Measurements from ENCODE around the gene TRAF6. TPM values are rescaled to one million over a fixed set of nuclear protein-coding genes. Genes with fewer than 3 reads are reported as not detected.
"Not testable (repeated sequence)": the region's sequence is repeated elsewhere in the genome, so short reads cannot be mapped to it uniquely, and the experiment has no call there.

The TRAF6 gene
- total and polyA plus RNA-seq, 2 donors (not counting 3 experiments of a cell fraction or from before 2014, with no cell fraction given): 6.0 to 14.2 TPM

- no peak for FAIRE-seq
- Histone ChIP-seq H3K4me2 (ENCODE audit: insufficient read depth, low read length) (no peak overlapping the region), H3K9ac (replicated peaks; ENCODE audit: extremely low read depth, insufficient read depth, low read length) (no peak overlapping the region), H3K36me3 (ENCODE audit: control insufficient read depth in 2 of 2, extremely low read depth in 1 of 2, insufficient read depth in 2 of 2, low read length in 2 of 2) (peaks cover 14 to 17% of the 10 kb centered on the region in 2 experiments), H3K4me1 (ENCODE audit: control insufficient read depth, extremely low read depth, insufficient read depth, low read length) (peaks cover 19% of the 10 kb centered on the region), H2AFZ (ENCODE audit: low read depth, low read length) (no peak overlapping the region), H4K20me1 (replicated peaks; ENCODE audit: control insufficient read depth, extremely low read depth, insufficient read depth, low read length) (no peaks in the 10 kb centered on the region), H3K9me3 (replicated peaks; ENCODE audit: control insufficient read depth, insufficient read depth, low read length) (no peaks in the 10 kb centered on the region), H3K27me3 (ENCODE audit: control insufficient read depth in 2 of 2, insufficient read depth in 2 of 2, low read length in 2 of 2) (no peaks in the 10 kb centered on the region), H3K4me3 (replicated peaks in 1 of 3; ENCODE audit: insufficient read depth in 1 of 3, low read depth in 1 of 3, low read length in 3 of 3) (no peak overlapping the region), H3K27ac (ENCODE audit: insufficient read depth, low read depth, low read length) (no peak overlapping the region), H3K9me1 (replicated peaks; ENCODE audit: control insufficient read depth, extremely low read depth, insufficient read depth, low read length) (peaks cover 2% of the 10 kb centered on the region), H3K79me2 (ENCODE audit: control insufficient read depth, insufficient read depth, low read length) (peaks cover 10% of the 10 kb centered on the region)
- TF ChIP-seq CTCF (IDR thresholded peaks at IDR 0.05; ENCODE audit: extremely low read depth in 1 of 2, insufficient read depth in 1 of 2, low read depth in 1 of 2, low read length in 2 of 2) (no peak), MAX (IDR thresholded peaks at IDR 0.05; ENCODE audit: insufficient read depth, insufficient read length) (no peak)
- POLR2A ChIA-PET: no interaction called here
- no peak for DNase-seq (ENCODE audit: low read depth, low spot score)
- intact Hi-C loops (cut with micrococcal nuclease): loop anchor here (1.0 kb wide), 1 partner anchor 42 kb away; no protein-coding TSS in a partner anchor
- CTCF ChIA-PET: interaction anchor here (1.5 kb wide), 1 partner anchor 8 kb away, joined by 12 read pairs; no protein-coding TSS in a partner anchor
- dilution Hi-C loops (cut with MboI; ENCODE audit: extremely low pct_ligation_motif_present, low sequenced_read_pairs): no loop called here
- no TSS peak for BruUV-seq (replicated peaks)
Observed at GRCh38 chr11:36485298-36486002, 24.6 kb downstream of the TRAF6 start.

- dilution Hi-C loops (cut with MboI; ENCODE audit: extremely low pct_ligation_motif_present, low sequenced_read_pairs); H4K20me1 ChIP-seq (replicated peaks; ENCODE audit: control insufficient read depth, extremely low read depth, insufficient read depth, low read length); DNase-seq (ENCODE audit: low read depth, low spot score); H3K79me2 ChIP-seq (ENCODE audit: control insufficient read depth, insufficient read depth, low read length); H3K36me3 ChIP-seq (ENCODE audit: control insufficient read depth in 2 of 2, extremely low read depth in 1 of 2, insufficient read depth in 2 of 2, low read length in 2 of 2); FAIRE-seq; H3K9me1 ChIP-seq (replicated peaks; ENCODE audit: control insufficient read depth, extremely low read depth, insufficient read depth, low read length); intact Hi-C loops (cut with micrococcal nuclease); H3K4me3 ChIP-seq (replicated peaks in 1 of 3; ENCODE audit: insufficient read depth in 1 of 3, low read depth in 1 of 3, low read length in 3 of 3); H3K9me3 ChIP-seq (replicated peaks; ENCODE audit: control insufficient read depth, insufficient read depth, low read length); H3K27ac ChIP-seq (ENCODE audit: insufficient read depth, low read depth, low read length); H3K4me2 ChIP-seq (ENCODE audit: insufficient read depth, low read length); CTCF ChIA-PET; POLR2A ChIA-PET; BruUV-seq (replicated peaks); H3K27me3 ChIP-seq (ENCODE audit: control insufficient read depth in 2 of 2, insufficient read depth in 2 of 2, low read length in 2 of 2); H2AFZ ChIP-seq (ENCODE audit: low read depth, low read length); H3K9ac ChIP-seq (replicated peaks; ENCODE audit: extremely low read depth, insufficient read depth, low read length): not testable (repeated sequence)
- peaks cover 11% of the 10 kb centered on the region for H3K4me1 ChIP-seq (ENCODE audit: control insufficient read depth, extremely low read depth, insufficient read depth, low read length)
Observed at GRCh38 chr11:36483042-36483441, 27.0 kb downstream of the TRAF6 start.
